Activated CD8-positive, alpha-beta memory T cell treated with anti-CD3 and anti-CD28 coated beads, Interleukin-2, amount 10 ng/mL, durations not matched to agents 7 days and 5 days (primary cell): ENCODE results near the gene IFT80. TPM values are rescaled to one million over a fixed set of nuclear protein-coding genes. Genes with fewer than 3 reads are reported as not detected.
"Not testable (repeated sequence)": the region's sequence is repeated elsewhere in the genome, so short reads cannot be mapped to it uniquely, and the experiment has no call there.

ENCODE experiments used
- ATAC-seq: fragments of 150-1000 bp; cut with Tn5 transposase; one replicate; pipeline ENCODE4 v1.10.0; 2021; ENCODE audit warnings: moderate library complexity
- CTCF ChIA-PET: fragments of 350-600 bp; sonication (Branson Sonifier 250); formaldehyde crosslinking; loops from one replicate; lab custom pipeline; 2021; ENCODE audit warnings: antibody characterized with exemption; lab: Charles Lee
- DNase-seq: peaks from one replicate; pipeline ENCODE4 v3.0.0-alpha.2; 2020
- H3K27ac Mint-ChIP-seq: one replicate; pipeline ENCODE4 v1.8.0; 2021; ENCODE audit warnings: mild to moderate bottlenecking, mixed read lengths
- H3K27me3 Mint-ChIP-seq: one replicate; pipeline ENCODE4 v1.8.0; 2021; ENCODE audit warnings: mixed read lengths
- H3K36me3 Mint-ChIP-seq: one replicate; pipeline ENCODE4 v1.8.0; 2021; ENCODE audit warnings: mild to moderate bottlenecking, mixed read lengths
- H3K4me1 Mint-ChIP-seq: one replicate; pipeline ENCODE4 v1.8.0; 2021; ENCODE audit warnings: mixed read lengths
- H3K4me3 Mint-ChIP-seq: one replicate; pipeline ENCODE4 v1.8.0; 2021; ENCODE audit warnings: mild to moderate bottlenecking, moderate library complexity, mixed read lengths
- H3K9me3 Mint-ChIP-seq: one replicate; pipeline ENCODE4 v1.8.0; 2022; ENCODE audit warnings: low read depth, mixed read lengths
- total RNA-seq, 2 experiments: library from RNA; stranded (reverse); gene quantifications; one replicate each; pipeline ENCODE4 v1.2.3, GENCODE V29; 2021

Gene IFT80
- total RNA-seq, 2 experiments from 2014 or later, result 25.4 to 26.3 TPM

GRCh38 chr3:160321821-160322220, 77.2 kb downstream of the IFT80 start:
- H3K36me3 Mint-ChIP-seq, H3K4me3 Mint-ChIP-seq, H3K27ac Mint-ChIP-seq, CTCF ChIA-PET, DNase-seq, H3K27me3 Mint-ChIP-seq, H3K4me1 Mint-ChIP-seq, ATAC-seq, H3K9me3 Mint-ChIP-seq: not testable (repeated sequence)

GRCh38 chr3:160319322-160319721, 79.7 kb downstream of the IFT80 start:
- Mint-ChIP-seq H3K27me3 (no peaks in the 10 kb centered on the region), H3K27ac (no peak overlapping the region), H3K9me3 (no peaks in the 10 kb centered on the region), H3K4me3 (no peak overlapping the region), H3K36me3 (peaks cover 12% of the 10 kb centered on the region), H3K4me1 (no peaks in the 10 kb centered on the region)
- ATAC-seq (no peak), DNase-seq (no peak)
- CTCF ChIA-PET, result no interaction called here

DNA sequence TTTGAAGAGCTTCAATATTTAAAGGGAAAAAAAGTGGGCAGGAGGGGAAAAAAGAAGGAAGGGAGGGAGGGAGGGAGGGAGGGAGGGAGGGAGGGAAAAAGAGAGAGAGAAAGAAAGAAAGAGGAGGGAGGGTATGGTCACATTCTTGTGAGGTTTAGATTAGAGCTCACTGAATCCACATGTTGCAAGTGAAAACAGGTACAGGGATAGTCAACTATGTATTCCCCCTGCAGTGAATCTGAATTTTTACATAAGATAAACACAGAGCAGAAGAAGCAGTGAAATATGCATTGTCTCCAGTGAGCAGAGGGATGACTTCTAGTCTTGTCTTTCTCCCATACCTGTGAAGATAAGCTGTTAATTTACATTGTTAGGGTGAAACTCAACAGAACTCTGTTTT, 84.0 kb downstream of the IFT80 start:
- H3K27me3 Mint-ChIP-seq, result no peaks in the 10 kb centered on the region
- H3K36me3 Mint-ChIP-seq, result peaks cover 12% of the 10 kb centered on the region
- H3K9me3 Mint-ChIP-seq, result no peaks in the 10 kb centered on the region
- no peaks in the 10 kb centered on the region for H3K4me1 Mint-ChIP-seq
- DNase-seq (no peak), ATAC-seq (no peak)
- CTCF ChIA-PET, result no interaction called here
- no peak overlapping the region for H3K27ac Mint-ChIP-seq
- H3K4me3 Mint-ChIP-seq, result no peak overlapping the region

GRCh38 chr3:160312014-160312624, 86.9 kb downstream of the IFT80 start:
- no peak for DNase-seq

DNA sequence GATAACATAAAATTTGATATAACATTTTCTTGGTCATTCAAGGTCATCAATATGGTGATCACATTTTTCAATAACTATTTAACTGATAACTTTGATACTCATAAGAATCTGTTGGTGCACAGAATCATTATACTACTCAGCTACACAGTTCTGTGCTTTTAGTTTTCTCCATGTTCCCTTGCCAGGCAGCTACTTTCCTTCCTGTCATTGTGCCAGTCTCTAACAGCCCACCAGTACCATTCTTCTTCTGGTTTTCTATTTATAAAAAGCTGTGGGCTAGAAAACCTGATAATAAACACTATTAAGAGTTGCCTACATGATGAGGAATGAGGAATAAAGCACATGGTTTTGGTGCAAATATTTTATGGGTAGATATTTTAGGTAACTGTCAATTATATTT, 96.2 kb downstream of the IFT80 start:
- ATAC-seq, result no peak
- DNase-seq, result no peak

More at GRCh38 chr3:160312014-160312624, 86.9 kb downstream of the IFT80 start:
- peak; percentile 30 for ATAC-seq
- Mint-ChIP-seq H3K4me1 (no peaks in the 10 kb centered on the region), H3K36me3 (peaks cover 20% of the 10 kb centered on the region), H3K9me3 (peaks cover 3% of the 10 kb centered on the region), H3K4me3 (no peak overlapping the region), H3K27me3 (no peaks in the 10 kb centered on the region), H3K27ac (no peak overlapping the region)
- CTCF ChIA-PET, result no interaction called here

GRCh38 chr3:160296591-160296990, 102.4 kb downstream of the IFT80 start:
- Mint-ChIP-seq H3K4me3 (no peak overlapping the region), H3K27ac (no peak overlapping the region), H3K9me3 (no peaks in the 10 kb centered on the region), H3K27me3 (no peaks in the 10 kb centered on the region), H3K36me3 (peaks cover 5% of the 10 kb centered on the region), H3K4me1 (no peaks in the 10 kb centered on the region)
- CTCF ChIA-PET, result no interaction called here
- ATAC-seq (no peak), DNase-seq (no peak)

More for the DNA sequence above, 96.2 kb downstream of the IFT80 start:
- no peak overlapping the region for H3K27ac Mint-ChIP-seq
- peaks cover 7% of the 10 kb centered on the region for H3K36me3 Mint-ChIP-seq
- H3K27me3 Mint-ChIP-seq, result no peaks in the 10 kb centered on the region
- H3K4me3 Mint-ChIP-seq, result no peak overlapping the region
- no peaks in the 10 kb centered on the region for H3K9me3 Mint-ChIP-seq
- CTCF ChIA-PET, result no interaction called here
- H3K4me1 Mint-ChIP-seq, result no peaks in the 10 kb centered on the region

DNA sequence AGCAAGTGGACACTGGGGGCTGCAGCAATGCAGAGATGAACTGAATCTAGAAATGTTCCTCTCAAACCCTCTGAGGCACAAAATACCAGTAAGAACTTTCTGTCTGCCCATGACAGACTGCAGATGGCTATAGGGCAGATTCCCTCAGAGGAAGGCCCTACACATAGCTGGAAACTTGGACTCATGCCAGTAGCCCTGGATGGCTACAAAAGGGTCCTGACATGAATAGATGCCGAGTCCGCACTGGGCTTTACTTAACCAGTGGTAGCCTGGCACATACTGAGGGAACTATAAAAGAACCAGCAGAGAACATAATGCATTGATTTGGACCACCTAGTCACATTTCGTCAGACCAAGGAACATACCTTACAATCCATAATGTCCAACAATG, 107.1 kb downstream of the IFT80 start:
- H3K4me1 Mint-ChIP-seq, result no peaks in the 10 kb centered on the region
- CTCF ChIA-PET, result no interaction called here
- ATAC-seq, result no peak

GRCh38 chr3:160291290-160291908, 107.6 kb downstream of the IFT80 start:
- no peaks in the 10 kb centered on the region for H3K4me1 Mint-ChIP-seq
- no peak overlapping the region for H3K27ac Mint-ChIP-seq
- H3K9me3 Mint-ChIP-seq, result no peaks in the 10 kb centered on the region
- no peak overlapping the region for H3K4me3 Mint-ChIP-seq
- no peaks in the 10 kb centered on the region for H3K27me3 Mint-ChIP-seq
- DNase-seq (no peak), ATAC-seq (no peak)
- CTCF ChIA-PET, result no interaction called here
- peaks cover 4% of the 10 kb centered on the region for H3K36me3 Mint-ChIP-seq

More for the DNA sequence above, 107.1 kb downstream of the IFT80 start:
- Mint-ChIP-seq H3K4me3 (no peak overlapping the region), H3K27me3 (no peaks in the 10 kb centered on the region), H3K9me3 (no peaks in the 10 kb centered on the region), H3K27ac (no peak overlapping the region), H3K36me3 (peaks cover 4% of the 10 kb centered on the region)
- DNase-seq, result no peak

DNA sequence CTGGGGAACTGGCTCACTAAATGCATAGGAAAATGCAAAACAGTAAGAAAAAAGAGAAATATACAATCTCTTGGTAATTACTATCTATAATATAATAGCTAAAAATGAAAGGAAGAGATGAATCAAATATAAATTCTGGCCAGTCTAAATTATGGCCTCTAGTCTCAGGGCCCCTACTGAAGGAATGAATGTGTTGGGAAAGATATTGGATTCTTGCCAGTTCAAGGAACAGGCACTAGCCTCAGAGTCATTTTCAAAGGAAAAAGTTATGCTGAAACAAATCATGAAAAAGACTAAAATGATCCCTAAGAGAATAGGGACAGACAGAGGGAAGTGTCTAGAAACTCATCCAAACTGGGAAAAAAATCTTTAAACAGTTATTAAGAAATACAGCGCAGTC, 111.4 kb downstream of the IFT80 start:
- no peak for DNase-seq
- Mint-ChIP-seq H3K27me3 (no peaks in the 10 kb centered on the region), H3K4me3 (no peak overlapping the region), H3K4me1 (no peaks in the 10 kb centered on the region), H3K27ac (no peak overlapping the region), H3K9me3 (no peaks in the 10 kb centered on the region), H3K36me3 (peaks cover 4% of the 10 kb centered on the region)
- ATAC-seq, result no peak
- CTCF ChIA-PET, result no interaction called here

- Mint-ChIP-seq H3K27ac (no peak overlapping the region), H3K4me1 (no peaks in the 10 kb centered on the region), H3K4me3 (no peak overlapping the region), H3K36me3 (peaks cover 2% of the 10 kb centered on the region), H3K9me3 (no peaks in the 10 kb centered on the region), H3K27me3 (no peaks in the 10 kb centered on the region)
- DNase-seq, result no peak
- no peak for ATAC-seq
- CTCF ChIA-PET, result no interaction called here
These were observed 112.8 kb downstream of the IFT80 start for GRCh38 chr3:160286231-160286630.

DNA sequence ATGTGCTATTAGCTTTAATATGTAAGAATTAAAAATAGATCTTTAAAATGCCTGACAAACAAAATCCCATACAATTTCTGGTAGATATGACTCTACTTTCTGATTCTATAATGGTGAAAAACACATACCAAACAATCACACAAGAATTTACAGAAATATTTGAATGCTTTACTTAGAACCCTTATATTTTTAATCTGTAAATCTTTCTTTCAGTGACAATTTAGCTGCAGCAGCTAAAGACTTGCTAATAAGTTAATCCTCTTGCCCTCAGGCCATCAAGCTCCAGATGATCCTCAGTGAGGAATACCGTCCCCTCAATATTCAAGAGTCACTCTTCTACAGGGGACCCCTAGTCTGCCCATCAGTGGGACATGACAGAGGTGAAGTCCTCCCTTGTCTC, 118.2 kb downstream of the IFT80 start:
- ATAC-seq (no peak), DNase-seq (no peak)
- Mint-ChIP-seq H3K4me3 (no peak overlapping the region), H3K27ac (no peak overlapping the region), H3K27me3 (no peaks in the 10 kb centered on the region), H3K4me1 (no peaks in the 10 kb centered on the region), H3K36me3 (peaks cover 4% of the 10 kb centered on the region), H3K9me3 (no peaks in the 10 kb centered on the region)
- CTCF ChIA-PET, result interaction anchor here (1.1 to 1.4 kb wide), 2 partner anchors 233 to 292 kb away, joined by 3 read pairs; partner anchors contain the start of gene IL12A

- CTCF ChIA-PET, result interaction anchor here (1.1 kb wide), 1 partner anchor 232 kb away, joined by 3 read pairs; no protein-coding TSS in a partner anchor
- no peaks in the 10 kb centered on the region for H3K4me1 Mint-ChIP-seq
- H3K9me3 Mint-ChIP-seq, result no peaks in the 10 kb centered on the region
- peaks cover 4% of the 10 kb centered on the region for H3K36me3 Mint-ChIP-seq
- H3K27ac Mint-ChIP-seq, result no peak overlapping the region
- no peak overlapping the region for H3K4me3 Mint-ChIP-seq
- no peaks in the 10 kb centered on the region for H3K27me3 Mint-ChIP-seq
- ATAC-seq (no peak), DNase-seq (no peak)
These were observed 119.4 kb downstream of the IFT80 start for GRCh38 chr3:160279657-160280056.

GRCh38 chr3:160278210-160278609, 120.8 kb downstream of the IFT80 start:
- DNase-seq (no peak), ATAC-seq (no peak)
- Mint-ChIP-seq H3K4me3 (no peak overlapping the region), H3K4me1 (no peaks in the 10 kb centered on the region), H3K36me3 (peaks cover 4% of the 10 kb centered on the region), H3K27me3 (no peaks in the 10 kb centered on the region), H3K9me3 (no peaks in the 10 kb centered on the region), H3K27ac (no peak overlapping the region)
- CTCF ChIA-PET, result no interaction called here

DNA sequence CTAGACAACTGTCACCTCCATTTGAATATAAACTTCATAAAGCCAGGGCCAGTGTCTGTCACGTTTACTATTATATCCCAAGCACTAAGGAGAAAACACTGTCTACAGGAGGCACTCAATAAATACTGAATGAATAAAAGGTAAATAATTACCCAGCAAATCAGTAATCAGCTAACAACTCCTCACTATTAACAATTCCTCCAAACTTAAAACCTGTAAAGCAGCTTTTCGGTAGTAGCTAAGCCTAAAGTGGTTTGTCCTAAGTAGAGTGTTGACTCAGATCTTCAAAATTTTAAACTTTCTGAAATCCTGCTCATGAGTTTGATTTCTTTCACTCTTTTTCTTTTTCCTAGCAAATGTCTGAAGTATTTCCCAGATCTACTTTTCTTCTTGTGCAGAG, 133.9 kb downstream of the IFT80 start:
- no peaks in the 10 kb centered on the region for H3K36me3 Mint-ChIP-seq
- ATAC-seq (no peak), DNase-seq (no peak)
- H3K27me3 Mint-ChIP-seq, result no peaks in the 10 kb centered on the region
- H3K9me3 Mint-ChIP-seq, result no peaks in the 10 kb centered on the region
- no peaks in the 10 kb centered on the region for H3K4me1 Mint-ChIP-seq
- CTCF ChIA-PET, result no interaction called here
- H3K27ac Mint-ChIP-seq, result no peak overlapping the region
- H3K4me3 Mint-ChIP-seq, result no peak overlapping the region
